NT2/D1 (cell line): ENCODE measurements around the gene APOB.

ENCODE experiments used
- DNase-seq: peaks from one replicate; pipeline ENCODE4 v3.0.0-alpha.2; 2011; ENCODE audit warnings: low read depth, low spot score
- H3K27me3 ChIP-seq: 2 replicates; pipeline ENCODE4 v1.6.0; 2011; ENCODE audit warnings: mild to moderate bottlenecking; ENCODE audit not compliant: insufficient read length, insufficient read depth
- H3K36me3 ChIP-seq: 2 replicates; pipeline ENCODE4 v1.6.1; 2011; ENCODE audit warnings: mild to moderate bottlenecking, low read length, mixed read lengths; ENCODE audit not compliant: insufficient read depth, insufficient read length
- H3K4me1 ChIP-seq: 2 replicates; pipeline ENCODE4 v1.5.1; 2011; ENCODE audit not compliant: insufficient read depth, insufficient read length
- H3K4me3 ChIP-seq: 2 replicates; pipeline ENCODE4 v1.5.1; 2011; ENCODE audit warnings: low read depth; ENCODE audit not compliant: insufficient read length
- H3K9ac ChIP-seq: 2 replicates; pipeline ENCODE4 v1.6.0; 2011; ENCODE audit warnings: low read depth; ENCODE audit not compliant: insufficient read length
- H3K9me3 ChIP-seq: 2 replicates; pipeline ENCODE4 v1.5.1; 2011; ENCODE audit warnings: mild to moderate bottlenecking, low read length; ENCODE audit not compliant: insufficient read depth
- SUZ12 ChIP-seq: IDR thresholded peaks from 2 replicates; pipeline ENCODE4 v1.6.1; 2011; ENCODE audit not compliant: insufficient read length, insufficient read depth; ENCODE audit errors: extremely low read depth
- YY1 ChIP-seq: IDR thresholded peaks from 2 replicates; pipeline ENCODE4 v1.6.1; 2011; ENCODE audit not compliant: insufficient read length, insufficient read depth
- ZNF274 ChIP-seq: IDR thresholded peaks from 2 replicates; pipeline ENCODE4 v1.6.1; 2011; ENCODE audit warnings: mild to moderate bottlenecking, low read depth, low read length

APOB gene

GRCh38 chr2:20965221-20965620 lies 78.7 kb downstream of the APOB start:
- no peak overlapping the region for H3K9ac ChIP-seq
- no peaks in the 10 kb centered on the region for H3K4me1 ChIP-seq
- H3K9me3 ChIP-seq: no peaks in the 10 kb centered on the region; the same call in 1 of the 2 replicates
- no peak overlapping the region for H3K4me3 ChIP-seq
- no peak for DNase-seq
- no peak for TF ChIP-seq YY1
- TF ChIP-seq ZNF274: no peak
- TF ChIP-seq SUZ12: no peak
- H3K36me3 ChIP-seq: no peaks in the 10 kb centered on the region
- no peaks in the 10 kb centered on the region for H3K27me3 ChIP-seq

- Histone ChIP-seq H3K27me3 (no peaks in the 10 kb centered on the region), H3K36me3 (no peaks in the 10 kb centered on the region), H3K9me3 (no peaks in the 10 kb centered on the region; the same call in 1 of the 2 replicates), H3K4me3 (no peak overlapping the region), H3K4me1 (no peaks in the 10 kb centered on the region), H3K9ac (no peak overlapping the region)
- TF ChIP-seq YY1 (no peak), SUZ12 (no peak), ZNF274 (no peak)
- no peak for DNase-seq
These were observed 80.0 kb downstream of the APOB start for GRCh38 chr2:20963867-20964266.

- H3K9me3 ChIP-seq: no peaks in the 10 kb centered on the region; the same call in 1 of the 2 replicates
- H3K4me1 ChIP-seq: no peaks in the 10 kb centered on the region
- no peak overlapping the region for H3K4me3 ChIP-seq
- H3K9ac ChIP-seq: no peak overlapping the region
- DNase-seq: peak; percentile 66
- no peaks in the 10 kb centered on the region for H3K27me3 ChIP-seq
- H3K36me3 ChIP-seq: no peaks in the 10 kb centered on the region
- TF ChIP-seq SUZ12 (no peak), ZNF274 (no peak), YY1 (no peak)
These were observed 80.8 kb downstream of the APOB start for GRCh38 chr2:20962939-20963557.

- H3K27me3 ChIP-seq: no peaks in the 10 kb centered on the region
- no peak for DNase-seq
- TF ChIP-seq ZNF274: no peak
- no peak for TF ChIP-seq YY1
- TF ChIP-seq SUZ12: no peak
- H3K4me1 ChIP-seq: no peaks in the 10 kb centered on the region
- H3K4me3 ChIP-seq: no peak overlapping the region
- no peaks in the 10 kb centered on the region for H3K36me3 ChIP-seq
- no peak overlapping the region for H3K9ac ChIP-seq
- H3K9me3 ChIP-seq: no peaks in the 10 kb centered on the region; the same call in 1 of the 2 replicates
These were observed 82.0 kb downstream of the APOB start for GRCh38 chr2:20961858-20962257.

GRCh38 chr2:20960003-20960402 lies 83.9 kb downstream of the APOB start:
- Histone ChIP-seq H3K27me3 (no peaks in the 10 kb centered on the region), H3K4me3 (no peak overlapping the region), H3K9ac (no peak overlapping the region), H3K36me3 (no peaks in the 10 kb centered on the region), H3K4me1 (no peaks in the 10 kb centered on the region), H3K9me3 (no peaks in the 10 kb centered on the region; the same call in 1 of the 2 replicates)
- DNase-seq: no peak
- TF ChIP-seq ZNF274 (no peak), YY1 (no peak), SUZ12 (no peak)

- no peaks in the 10 kb centered on the region for H3K4me1 ChIP-seq
- no peaks in the 10 kb centered on the region; the same call in 1 of the 2 replicates for H3K9me3 ChIP-seq
- DNase-seq: no peak
- H3K36me3 ChIP-seq: no peaks in the 10 kb centered on the region
- no peak overlapping the region for H3K9ac ChIP-seq
- no peak overlapping the region for H3K4me3 ChIP-seq
- no peaks in the 10 kb centered on the region for H3K27me3 ChIP-seq
- TF ChIP-seq SUZ12 (no peak), ZNF274 (no peak), YY1 (no peak)
These were observed 84.6 kb downstream of the APOB start for GRCh38 chr2:20959252-20959651.

GRCh38 chr2:20957788-20958525 lies 85.9 kb downstream of the APOB start:
- Histone ChIP-seq H3K36me3 (no peaks in the 10 kb centered on the region), H3K27me3 (peaks cover 2% of the 10 kb centered on the region)

More at GRCh38 chr2:20957788-20958525, 85.9 kb downstream of the APOB start:
- Histone ChIP-seq H3K9me3 (no peaks in the 10 kb centered on the region; the same call in 1 of the 2 replicates), H3K9ac (no peak overlapping the region), H3K4me3 (no peak overlapping the region), H3K4me1 (no peaks in the 10 kb centered on the region)
- DNase-seq: no peak
- TF ChIP-seq SUZ12 (no peak), ZNF274 (no peak), YY1 (no peak)
